Fibroblast of pulmonary artery (primary cell): Measurements from ENCODE around the gene DENND4A.

ENCODE experiments used
- DNase-seq: peaks from one replicate; pipeline ENCODE4 v3.0.0-alpha.2; 2010; ENCODE audit warnings: low read depth
- H3K4me3 ChIP-seq: replicated peaks from 2 replicates; pipeline ENCODE4 v1.5.1; 2011; ENCODE audit warnings: low read depth, mild to moderate bottlenecking, control low read depth, low read length, moderate library complexity
- TF ChIP-seq, protein P1 (sequence below): IDR thresholded peaks from 2 replicates; pipeline ENCODE4 v1.5.1; 2011; ENCODE audit warnings: mild to moderate bottlenecking, control low read depth, low read length, inconsistent platforms; ENCODE audit errors: missing control alignments

DENND4A gene

DNA sequence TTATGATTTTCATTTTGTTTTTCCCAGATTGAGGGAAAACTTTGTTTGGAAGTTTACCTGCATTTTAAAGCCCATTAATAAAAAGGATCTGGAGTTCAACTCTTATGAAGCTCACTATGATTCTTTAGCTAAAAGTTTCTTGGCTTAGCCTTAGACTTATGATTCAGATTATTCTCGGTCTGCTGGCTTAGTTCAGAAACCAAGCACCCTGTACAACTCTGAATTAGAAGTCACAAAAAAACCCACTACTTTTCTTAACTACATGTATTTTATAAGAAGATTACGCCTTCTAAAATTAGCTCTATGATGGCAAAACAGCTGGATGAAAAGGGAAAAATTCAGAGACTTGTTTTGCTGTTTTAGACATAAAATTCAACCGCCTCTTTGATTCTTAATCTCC lies 14.3 kb upstream of the DENND4A start:
- no peak for DNase-seq

DNA sequence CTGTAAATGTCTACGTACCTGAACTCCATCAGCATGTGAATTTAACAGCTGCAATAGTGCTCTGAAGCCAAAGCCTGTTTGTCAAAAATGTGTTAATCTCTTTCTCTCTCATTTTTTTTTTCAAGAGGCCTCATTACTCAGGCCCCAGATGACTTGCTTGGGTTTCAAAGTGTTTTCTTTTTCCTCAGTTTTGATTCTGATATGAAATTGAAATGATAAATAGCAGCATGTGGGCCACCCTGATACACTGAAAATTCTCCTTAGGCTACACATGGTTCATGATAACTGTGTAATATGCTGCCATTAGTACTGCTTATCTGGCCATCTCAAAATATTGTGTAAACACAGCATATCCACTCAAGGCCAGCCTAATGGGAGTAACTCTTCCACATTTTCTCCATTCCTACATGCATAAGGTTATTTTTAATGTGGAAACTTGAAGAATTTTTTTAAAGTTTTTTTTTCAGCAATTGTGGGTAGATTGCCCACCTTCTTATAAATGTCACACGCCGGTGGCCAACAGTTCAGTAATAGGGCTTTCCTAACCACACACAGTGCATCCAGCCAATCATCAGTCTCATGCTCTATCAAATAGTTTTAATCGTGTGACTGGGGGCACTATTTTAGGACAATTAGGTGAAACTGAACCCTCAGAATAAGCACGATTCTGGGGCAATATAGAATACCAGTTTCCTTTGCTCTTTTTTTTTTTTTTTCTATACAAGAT lies 13.1 kb upstream of the DENND4A start:
- DNase-seq, result no peak
- TF ChIP-seq, protein P1, sequence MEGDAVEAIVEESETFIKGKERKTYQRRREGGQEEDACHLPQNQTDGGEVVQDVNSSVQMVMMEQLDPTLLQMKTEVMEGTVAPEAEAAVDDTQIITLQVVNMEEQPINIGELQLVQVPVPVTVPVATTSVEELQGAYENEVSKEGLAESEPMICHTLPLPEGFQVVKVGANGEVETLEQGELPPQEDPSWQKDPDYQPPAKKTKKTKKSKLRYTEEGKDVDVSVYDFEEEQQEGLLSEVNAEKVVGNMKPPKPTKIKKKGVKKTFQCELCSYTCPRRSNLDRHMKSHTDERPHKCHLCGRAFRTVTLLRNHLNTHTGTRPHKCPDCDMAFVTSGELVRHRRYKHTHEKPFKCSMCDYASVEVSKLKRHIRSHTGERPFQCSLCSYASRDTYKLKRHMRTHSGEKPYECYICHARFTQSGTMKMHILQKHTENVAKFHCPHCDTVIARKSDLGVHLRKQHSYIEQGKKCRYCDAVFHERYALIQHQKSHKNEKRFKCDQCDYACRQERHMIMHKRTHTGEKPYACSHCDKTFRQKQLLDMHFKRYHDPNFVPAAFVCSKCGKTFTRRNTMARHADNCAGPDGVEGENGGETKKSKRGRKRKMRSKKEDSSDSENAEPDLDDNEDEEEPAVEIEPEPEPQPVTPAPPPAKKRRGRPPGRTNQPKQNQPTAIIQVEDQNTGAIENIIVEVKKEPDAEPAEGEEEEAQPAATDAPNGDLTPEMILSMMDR, result no peak
- H3K4me3 ChIP-seq, result no peak overlapping the region

More for the DNA sequence above, 14.3 kb upstream of the DENND4A start:
- TF ChIP-seq, protein P1, result no peak
- H3K4me3 ChIP-seq, result no peak overlapping the region

DNA sequence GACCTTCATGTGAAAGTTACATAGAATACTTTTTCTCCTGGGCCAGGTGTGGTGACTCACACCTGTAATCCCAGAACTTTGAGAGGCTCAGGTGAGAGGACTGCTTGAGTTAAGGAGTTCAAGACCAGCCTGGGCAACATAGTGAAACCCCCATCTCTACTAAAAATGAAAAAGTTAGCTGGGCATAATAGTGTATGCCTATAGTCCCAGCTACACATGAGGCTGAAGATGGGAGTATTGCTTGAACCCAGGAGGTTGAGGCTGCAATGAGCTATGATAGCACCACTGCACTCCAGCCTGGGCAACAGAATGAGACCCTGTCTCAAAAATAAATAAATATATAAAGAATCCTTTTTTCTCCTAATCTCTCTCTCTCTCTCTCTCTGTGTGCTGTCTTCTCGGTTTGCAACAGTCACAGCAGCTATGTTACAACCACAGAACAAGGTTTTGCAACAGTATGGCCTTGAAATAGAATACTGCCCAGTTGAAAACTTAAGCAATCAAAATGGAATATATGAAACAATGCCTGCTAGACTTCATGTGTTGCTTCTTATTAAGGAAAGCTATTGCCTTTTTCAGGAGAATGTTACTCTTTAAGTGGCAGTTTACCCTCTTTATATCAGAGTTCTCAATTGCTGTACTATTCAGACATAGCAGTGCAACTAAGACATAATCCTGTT lies 12.3 kb upstream of the DENND4A start:
- DNase-seq, result peak; percentile 87
- no peak overlapping the region for H3K4me3 ChIP-seq
- TF ChIP-seq, protein P1, result no peak

DNA sequence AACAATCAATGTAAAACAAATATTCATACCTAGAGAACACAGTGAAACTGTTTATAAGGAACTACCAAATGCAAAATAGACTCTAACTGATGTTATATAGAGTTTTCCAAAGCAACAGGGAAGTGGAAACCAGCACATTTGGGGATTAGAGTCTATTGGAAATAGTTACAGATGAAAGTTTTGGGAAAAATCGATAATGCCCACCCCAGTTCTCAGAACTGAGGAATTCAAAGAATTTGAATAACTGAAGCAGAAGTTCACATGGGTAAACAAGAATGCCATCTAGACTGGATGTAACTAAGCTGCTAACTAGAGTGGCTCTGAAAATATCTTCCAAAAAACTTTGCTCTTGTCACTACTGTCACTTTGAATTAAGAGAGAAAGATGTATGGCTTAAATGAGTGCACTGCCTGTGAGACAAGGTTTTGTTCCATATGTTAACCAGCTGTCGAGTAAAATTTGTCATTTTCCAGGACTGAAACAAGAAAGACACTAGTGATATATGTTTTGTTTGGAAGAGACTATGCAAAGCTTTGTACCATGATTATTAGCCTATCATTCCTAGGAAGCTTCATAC lies 9.2 kb upstream of the DENND4A start:
- H3K4me3 ChIP-seq, result no peak overlapping the region
- TF ChIP-seq, protein P1, result no peak

DNA sequence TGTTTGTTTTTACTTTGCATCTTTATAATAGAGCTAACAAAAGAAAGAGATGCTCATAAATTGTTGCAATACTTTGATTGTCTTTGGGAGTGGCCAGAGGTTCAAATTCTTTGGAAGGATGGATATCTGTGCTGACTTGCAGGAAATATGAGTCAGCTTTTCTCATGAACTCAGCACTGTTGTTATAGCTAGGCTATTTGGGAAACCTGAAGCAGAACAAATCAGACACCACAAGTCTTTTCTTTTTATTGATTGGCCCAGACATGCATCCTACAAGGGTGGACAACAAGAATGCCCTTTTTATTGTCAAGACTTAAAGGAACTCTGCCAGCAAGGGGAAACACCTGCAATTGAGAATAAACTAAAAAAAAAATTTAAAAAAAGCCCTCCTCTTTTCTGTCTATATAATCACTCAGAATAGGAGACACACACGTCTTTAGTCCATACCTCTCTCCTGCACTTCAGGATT lies 4.6 kb upstream of the DENND4A start:
- no peak overlapping the region for H3K4me3 ChIP-seq
- DNase-seq, result peak; percentile 82
- TF ChIP-seq, protein P1, result no peak

More for the DNA sequence above, 9.2 kb upstream of the DENND4A start:
- no peak for DNase-seq

DNA sequence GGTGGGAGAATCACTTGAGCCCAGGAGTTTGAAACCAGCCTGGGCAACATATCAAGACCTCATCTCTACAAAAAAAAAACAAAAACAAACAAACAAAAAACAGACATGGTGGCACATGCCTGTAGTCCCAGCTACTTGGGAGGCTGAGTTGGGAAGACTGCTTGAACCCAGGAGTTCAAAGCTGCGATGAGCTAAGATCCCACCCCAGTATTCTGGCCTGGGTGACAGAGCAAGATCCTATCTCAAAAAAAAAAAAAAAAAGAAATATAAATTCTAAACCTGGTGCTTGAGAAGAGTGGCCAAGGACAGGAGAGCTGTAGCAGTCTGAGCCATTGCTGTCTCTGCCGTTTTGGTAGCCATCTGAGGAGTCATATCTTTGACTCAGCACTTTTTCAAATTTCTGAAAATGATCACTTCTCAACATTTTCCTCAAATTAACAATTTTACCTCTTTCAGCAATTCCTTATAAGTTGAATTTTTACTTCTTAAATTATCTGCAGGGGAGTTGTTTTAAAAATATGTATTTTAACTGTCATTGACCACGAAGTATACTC lies 3.6 kb upstream of the DENND4A start:
- TF ChIP-seq, protein P1, result no peak
- H3K4me3 ChIP-seq, result no peak overlapping the region
- no peak for DNase-seq
